Measurements from ENCODE around the gene DPEP2.

DNA sequence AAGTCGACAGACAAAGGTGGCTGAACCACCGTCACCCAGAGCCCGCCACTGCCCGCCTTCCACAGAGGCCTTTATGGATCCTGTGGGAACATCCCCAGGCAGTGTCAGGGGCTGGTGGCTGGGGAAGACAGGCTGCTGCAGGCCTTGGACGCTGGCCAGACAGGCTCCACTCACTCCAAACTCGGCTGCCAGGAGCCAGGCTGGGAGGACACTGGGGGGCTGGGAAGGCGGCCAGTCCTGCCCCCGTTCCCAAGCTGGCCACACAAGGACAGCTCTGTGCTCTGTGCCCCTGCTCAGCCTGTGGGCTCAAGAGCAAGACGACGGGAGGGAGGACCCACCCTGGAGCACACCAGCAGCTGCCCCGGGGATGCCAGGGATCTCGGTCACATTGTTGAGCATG, 47.8 kb downstream of the DPEP2 start:
- TF ChIP-seq, protein P1, sequence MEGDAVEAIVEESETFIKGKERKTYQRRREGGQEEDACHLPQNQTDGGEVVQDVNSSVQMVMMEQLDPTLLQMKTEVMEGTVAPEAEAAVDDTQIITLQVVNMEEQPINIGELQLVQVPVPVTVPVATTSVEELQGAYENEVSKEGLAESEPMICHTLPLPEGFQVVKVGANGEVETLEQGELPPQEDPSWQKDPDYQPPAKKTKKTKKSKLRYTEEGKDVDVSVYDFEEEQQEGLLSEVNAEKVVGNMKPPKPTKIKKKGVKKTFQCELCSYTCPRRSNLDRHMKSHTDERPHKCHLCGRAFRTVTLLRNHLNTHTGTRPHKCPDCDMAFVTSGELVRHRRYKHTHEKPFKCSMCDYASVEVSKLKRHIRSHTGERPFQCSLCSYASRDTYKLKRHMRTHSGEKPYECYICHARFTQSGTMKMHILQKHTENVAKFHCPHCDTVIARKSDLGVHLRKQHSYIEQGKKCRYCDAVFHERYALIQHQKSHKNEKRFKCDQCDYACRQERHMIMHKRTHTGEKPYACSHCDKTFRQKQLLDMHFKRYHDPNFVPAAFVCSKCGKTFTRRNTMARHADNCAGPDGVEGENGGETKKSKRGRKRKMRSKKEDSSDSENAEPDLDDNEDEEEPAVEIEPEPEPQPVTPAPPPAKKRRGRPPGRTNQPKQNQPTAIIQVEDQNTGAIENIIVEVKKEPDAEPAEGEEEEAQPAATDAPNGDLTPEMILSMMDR (IDR thresholded peaks at IDR 0.05 in 2 of 3, conservative IDR thresholded peaks at IDR 0.05 in 1 of 3; ENCODE audit: control insufficient read depth in 2 of 3, extremely low read depth in 1 of 3, insufficient read depth in 1 of 3, low read depth in 3 of 3, low read length in 3 of 3), result no peak
- TF ChIP-seq NBN (IDR thresholded peaks at IDR 0.05) (no peak), POLR2A (IDR thresholded peaks at IDR 0.05; ENCODE audit: low read depth, low read length) (no peak), SMC3 (IDR thresholded peaks at IDR 0.05; ENCODE audit: borderline replicate concordance, low read length) (no peak), KDM1A (IDR thresholded peaks at IDR 0.05; ENCODE audit: borderline replicate concordance) (no peak), MYC (IDR thresholded peaks at IDR 0.05; ENCODE audit: insufficient read depth, insufficient read length, insufficient replicate concordance, low read length, severe bottlenecking) (no peak), STAT3 (IDR thresholded peaks at IDR 0.05; ENCODE audit: low read depth, low read length) (no peak), SREBF2 (IDR thresholded peaks at IDR 0.05; ENCODE audit: low read length) (no peak), EGR1 (IDR thresholded peaks at IDR 0.05; ENCODE audit: borderline replicate concordance in 1 of 2, low read depth in 2 of 2, low read length in 2 of 2) (no peak), YBX1 (IDR thresholded peaks at IDR 0.05) (no peak)
- TF ChIP-seq, protein P2, sequence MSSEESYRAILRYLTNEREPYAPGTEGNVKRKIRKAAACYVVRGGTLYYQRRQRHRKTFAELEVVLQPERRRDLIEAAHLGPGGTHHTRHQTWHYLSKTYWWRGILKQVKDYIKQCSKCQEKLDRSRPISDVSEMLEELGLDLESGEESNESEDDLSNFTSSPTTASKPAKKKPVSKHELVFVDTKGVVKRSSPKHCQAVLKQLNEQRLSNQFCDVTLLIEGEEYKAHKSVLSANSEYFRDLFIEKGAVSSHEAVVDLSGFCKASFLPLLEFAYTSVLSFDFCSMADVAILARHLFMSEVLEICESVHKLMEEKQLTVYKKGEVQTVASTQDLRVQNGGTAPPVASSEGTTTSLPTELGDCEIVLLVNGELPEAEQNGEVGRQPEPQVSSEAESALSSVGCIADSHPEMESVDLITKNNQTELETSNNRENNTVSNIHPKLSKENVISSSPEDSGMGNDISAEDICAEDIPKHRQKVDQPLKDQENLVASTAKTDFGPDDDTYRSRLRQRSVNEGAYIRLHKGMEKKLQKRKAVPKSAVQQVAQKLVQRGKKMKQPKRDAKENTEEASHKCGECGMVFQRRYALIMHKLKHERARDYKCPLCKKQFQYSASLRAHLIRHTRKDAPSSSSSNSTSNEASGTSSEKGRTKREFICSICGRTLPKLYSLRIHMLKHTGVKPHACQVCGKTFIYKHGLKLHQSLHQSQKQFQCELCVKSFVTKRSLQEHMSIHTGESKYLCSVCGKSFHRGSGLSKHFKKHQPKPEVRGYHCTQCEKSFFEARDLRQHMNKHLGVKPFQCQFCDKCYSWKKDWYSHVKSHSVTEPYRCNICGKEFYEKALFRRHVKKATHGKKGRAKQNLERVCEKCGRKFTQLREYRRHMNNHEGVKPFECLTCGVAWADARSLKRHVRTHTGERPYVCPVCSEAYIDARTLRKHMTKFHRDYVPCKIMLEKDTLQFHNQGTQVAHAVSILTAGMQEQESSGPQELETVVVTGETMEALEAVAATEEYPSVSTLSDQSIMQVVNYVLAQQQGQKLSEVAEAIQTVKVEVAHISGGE (CRISPR knock-in tag; IDR thresholded peaks at IDR 0.05), result no peak

Measured in GM12878 (cell line).